Stimulated activated naive CD4-positive, alpha-beta T cell (primary cell): ENCODE measurements around the gene TTLL11.
"Not testable (repeated sequence)": the region's sequence is repeated elsewhere in the genome, so short reads cannot be mapped to it uniquely, and the experiment has no call there.

Experiments
- DNase-seq, 6 experiments: peaks; one replicate each; lab custom pipeline; 2025; lab: John Stamatoyannopoulos, UW

Gene TTLL11

GRCh38 chr9:121901616-121902015 is 191.5 kb downstream of the TTLL11 start:
- no peak for DNase-seq

- DNase-seq: no peak
Measured at GRCh38 chr9:121900163-121900562, 192.9 kb downstream of the TTLL11 start.

- no peak for DNase-seq
Measured at GRCh38 chr9:121898856-121899255, 194.3 kb downstream of the TTLL11 start.

GRCh38 chr9:121897140-121897539 is 196.0 kb downstream of the TTLL11 start:
- DNase-seq: no peak

GRCh38 chr9:121896545-121896943 is 196.6 kb downstream of the TTLL11 start:
- no peak for DNase-seq

GRCh38 chr9:121895818-121896544 is 197.1 kb downstream of the TTLL11 start:
- no peak for DNase-seq

- DNase-seq: no peak
Measured at GRCh38 chr9:121895358-121895757, 197.8 kb downstream of the TTLL11 start.

GRCh38 chr9:121894380-121894779 is 198.7 kb downstream of the TTLL11 start:
- DNase-seq: not testable (repeated sequence)

GRCh38 chr9:121893786-121894185 is 199.3 kb downstream of the TTLL11 start:
- no peak for DNase-seq

GRCh38 chr9:121892706-121893105 is 200.4 kb downstream of the TTLL11 start:
- DNase-seq: no peak

GRCh38 chr9:121890746-121891145 is 202.4 kb downstream of the TTLL11 start:
- no peak for DNase-seq

- no peak for DNase-seq
Measured at GRCh38 chr9:121889990-121890563, 203.0 kb downstream of the TTLL11 start.

- no peak for DNase-seq
Measured at GRCh38 chr9:121888438-121888775, 204.7 kb downstream of the TTLL11 start.

GRCh38 chr9:121887553-121888437 is 205.3 kb downstream of the TTLL11 start:
- DNase-seq: no peak

- DNase-seq: no peak
Measured at GRCh38 chr9:121886759-121887485, 206.2 kb downstream of the TTLL11 start.

GRCh38 chr9:121885345-121885901 is 207.7 kb downstream of the TTLL11 start:
- no peak for DNase-seq

GRCh38 chr9:121884057-121884541 is 209.0 kb downstream of the TTLL11 start:
- no peak for DNase-seq

- no peak for DNase-seq
Measured at GRCh38 chr9:121883281-121884056, 209.6 kb downstream of the TTLL11 start.

GRCh38 chr9:121881920-121882500 is 211.1 kb downstream of the TTLL11 start:
- DNase-seq: no peak

- DNase-seq: no peak
Measured at GRCh38 chr9:121880343-121880898, 212.7 kb downstream of the TTLL11 start.
